GM12878 (cell line): ENCODE results near the gene DPP4. TPM values are rescaled to one million over a fixed set of nuclear protein-coding genes. Genes with fewer than 3 reads are reported as not detected.
A peak's percentile ranks its signal among the peaks of the same experiment; 100 is the strongest.

Experiments
- ASH2L ChIP-seq: fragments of 300-600, 200-600 bp; sonication (generic); IDR thresholded peaks from 2 replicates; pipeline ENCODE4 v1.6.1; 2017; ENCODE audit warnings: low read depth, mild to moderate bottlenecking, borderline replicate concordance
- BACH1 ChIP-seq: fragments of 450-650 bp; IDR thresholded peaks from 2 replicates; pipeline ENCODE4 v1.6.1; 2017; ENCODE audit warnings: mild to moderate bottlenecking, borderline replicate concordance
- EED ChIP-seq: sonication (generic); IDR thresholded peaks from 2 replicates; pipeline ENCODE4 v1.6.1; 2016; ENCODE audit warnings: antibody characterized with exemption, low read depth
- EP300 ChIP-seq, 2 experiments: fragments of 150-350 bp in 1 of 2; IDR thresholded peaks; 2 replicates each; pipeline ENCODE4 v1.6.1; 2011 to 2012; ENCODE audit warnings: low read depth in 2 of 2, low read length in 2 of 2, borderline replicate concordance in 1 of 2, improper control_type of control experiment in 1 of 2, inconsistent platforms in 1 of 2; ENCODE audit not compliant: control insufficient read depth in 1 of 2
- ETV6 ChIP-seq, 2 experiments: fragments of 450-650 bp in 1 of 2; IDR thresholded peaks in 1 of 2; conservative IDR thresholded peaks in 1 of 2; 2 replicates each; pipeline ENCODE4 v1.6.1; 2014; ENCODE audit warnings: antibody characterized with exemption in 1 of 2, borderline replicate concordance in 1 of 2, low read depth in 1 of 2, mild to moderate bottlenecking in 1 of 2, moderate library complexity in 1 of 2
- IKZF1 ChIP-seq: fragments of 450-650 bp; conservative IDR thresholded peaks from 2 replicates; pipeline ENCODE4 v1.6.1; 2017; ENCODE audit warnings: antibody characterized with exemption, mild to moderate bottlenecking
- MXI1 ChIP-seq: fragments of 150-350 bp; IDR thresholded peaks from 2 replicates; pipeline ENCODE4 v1.6.1; 2011; ENCODE audit warnings: low read depth, mild to moderate bottlenecking, inconsistent platforms, low read length, improper control_type of control experiment
- NR2C1 ChIP-seq: fragments of 450-650 bp; IDR thresholded peaks from 2 replicates; pipeline ENCODE4 v1.6.1; 2017; ENCODE audit warnings: antibody characterized with exemption, mild to moderate bottlenecking, moderate library complexity
- RUNX3 ChIP-seq: IDR thresholded peaks from 2 replicates; pipeline ENCODE4 v1.6.1; 2012; ENCODE audit warnings: low read length, inconsistent platforms
- SMC3 ChIP-seq: IDR thresholded peaks from 2 replicates; pipeline ENCODE4 v1.6.1; 2011; ENCODE audit warnings: low read length, improper control_type of control experiment, borderline replicate concordance
- SREBF2 ChIP-seq: IDR thresholded peaks from 2 replicates; pipeline ENCODE4 v1.6.1; 2012; ENCODE audit warnings: mild to moderate bottlenecking, low read length
- SUPT20H ChIP-seq: IDR thresholded peaks from 2 replicates; pipeline ENCODE4 v1.6.1; 2011; ENCODE audit warnings: low read depth, mild to moderate bottlenecking, low read length, moderate library complexity, borderline replicate concordance; ENCODE audit not compliant: control insufficient read depth
- TAF1 ChIP-seq: IDR thresholded peaks from 2 replicates; pipeline ENCODE4 v1.6.1; 2011; ENCODE audit warnings: mild to moderate bottlenecking, low read depth, low read length, borderline replicate concordance
- TBL1XR1 ChIP-seq: IDR thresholded peaks from 2 replicates; pipeline ENCODE4 v1.6.1; 2012; ENCODE audit warnings: low read depth, low read length, improper control_type of control experiment
- ZNF217 ChIP-seq: fragments of 450-650 bp; IDR thresholded peaks from 2 replicates; pipeline ENCODE4 v1.6.1; 2017; ENCODE audit warnings: antibody characterized with exemption, mild to moderate bottlenecking
- polyA plus RNA-seq, 11 experiments: library from polyadenylated mRNA; depleted of rRNA in 4 of 11; unstranded in 6 of 11; stranded (reverse) in 5 of 11; fragments of >200 nt; fragmentation: Nextera tagmentation in 4 of 11; fragmentation: Illumina TruSeq in 1 of 11; extraction: Ambion mirVana in 4 of 11; extraction: Trizol in 1 of 11; gene quantifications; 1 replicate in 1 of 11; 2 replicates in 10 of 11; pipeline versions ENCODE4 v1.2.1 to v1.2.3, GENCODE V29; 2011 to 2016; ENCODE audit warnings: inconsistent platforms in 2 of 11, missing spikeins in 2 of 11, low read depth in 1 of 11
- total RNA-seq, 4 experiments: library from RNA; depleted of rRNA in 3 of 4; stranded (reverse); fragments of >200 nt in 3 of 4; fragmentation: Illumina TruSeq in 1 of 4; extraction: Trizol in 1 of 4; gene quantifications; 2 replicates each; pipeline versions ENCODE4 v1.2.1 to v1.2.3, GENCODE V29; 2013 to 2021
- TF ChIP-seq, protein P1 (sequence below): fragments of 450-650 bp; IDR thresholded peaks from 2 replicates; pipeline ENCODE4 v1.6.1; 2017; ENCODE audit warnings: antibody characterized with exemption, mild to moderate bottlenecking, moderate library complexity
- TF ChIP-seq, protein P2 (sequence below): fragments of 450-650 bp; IDR thresholded peaks from 2 replicates; pipeline ENCODE4 v1.6.1; 2017; ENCODE audit warnings: borderline replicate concordance
- TF ChIP-seq, protein P3 (sequence below): IDR thresholded peaks from 2 replicates; pipeline ENCODE4 v1.6.1; 2012; ENCODE audit warnings: mild to moderate bottlenecking, low read depth, low read length
- TF ChIP-seq, protein P4 (sequence below): fragments of 450-650 bp; IDR thresholded peaks from 2 replicates; pipeline ENCODE4 v1.6.1; 2017; ENCODE audit warnings: mild to moderate bottlenecking

The DPP4 gene
- total and polyA plus RNA-seq, 10 of the 15 experiments (the other 5 are each of a cell fraction or from before 2014, with no cell fraction given) = 4.1 to 11.4 (median 9.3) TPM

DNA sequence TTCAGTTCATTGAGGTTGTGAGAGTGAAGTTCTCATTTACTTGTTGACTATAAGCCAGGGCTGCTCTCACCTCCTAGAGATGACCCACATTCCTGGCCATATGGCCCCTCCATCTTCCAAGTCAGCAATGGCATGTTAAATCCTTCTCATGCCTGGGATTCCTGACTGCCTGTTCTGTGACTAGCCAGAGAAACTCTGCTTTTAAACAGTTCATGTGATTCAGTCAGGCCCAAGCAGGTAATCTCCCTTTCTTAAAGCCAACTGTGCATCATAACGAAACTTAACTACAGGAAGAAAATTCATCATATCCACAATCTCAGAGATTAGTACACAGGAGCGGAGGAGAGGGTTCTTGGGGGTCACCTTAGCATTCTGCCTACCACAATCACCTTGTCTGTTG, 11.5 kb downstream of the DPP4 start (continued):
- TF ChIP-seq, protein P1, sequence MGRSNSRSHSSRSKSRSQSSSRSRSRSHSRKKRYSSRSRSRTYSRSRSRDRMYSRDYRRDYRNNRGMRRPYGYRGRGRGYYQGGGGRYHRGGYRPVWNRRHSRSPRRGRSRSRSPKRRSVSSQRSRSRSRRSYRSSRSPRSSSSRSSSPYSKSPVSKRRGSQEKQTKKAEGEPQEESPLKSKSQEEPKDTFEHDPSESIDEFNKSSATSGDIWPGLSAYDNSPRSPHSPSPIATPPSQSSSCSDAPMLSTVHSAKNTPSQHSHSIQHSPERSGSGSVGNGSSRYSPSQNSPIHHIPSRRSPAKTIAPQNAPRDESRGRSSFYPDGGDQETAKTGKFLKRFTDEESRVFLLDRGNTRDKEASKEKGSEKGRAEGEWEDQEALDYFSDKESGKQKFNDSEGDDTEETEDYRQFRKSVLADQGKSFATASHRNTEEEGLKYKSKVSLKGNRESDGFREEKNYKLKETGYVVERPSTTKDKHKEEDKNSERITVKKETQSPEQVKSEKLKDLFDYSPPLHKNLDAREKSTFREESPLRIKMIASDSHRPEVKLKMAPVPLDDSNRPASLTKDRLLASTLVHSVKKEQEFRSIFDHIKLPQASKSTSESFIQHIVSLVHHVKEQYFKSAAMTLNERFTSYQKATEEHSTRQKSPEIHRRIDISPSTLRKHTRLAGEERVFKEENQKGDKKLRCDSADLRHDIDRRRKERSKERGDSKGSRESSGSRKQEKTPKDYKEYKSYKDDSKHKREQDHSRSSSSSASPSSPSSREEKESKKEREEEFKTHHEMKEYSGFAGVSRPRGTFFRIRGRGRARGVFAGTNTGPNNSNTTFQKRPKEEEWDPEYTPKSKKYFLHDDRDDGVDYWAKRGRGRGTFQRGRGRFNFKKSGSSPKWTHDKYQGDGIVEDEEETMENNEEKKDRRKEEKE = no peak
- TF ChIP-seq TBL1XR1 (no peak), ASH2L (no peak), ETV6 (conservative IDR thresholded peaks at IDR 0.05 in 1 of 2, IDR thresholded peaks at IDR 0.05 in 1 of 2; ENCODE audit: borderline replicate concordance in 1 of 2, low read depth in 1 of 2) (peak in 1 of 2 experiments; percentile 67; a peak in 2 of 4 replicates), TAF1 (no peak), BACH1 (0 out of 2 replicates have a peak, but pooled peaks have one; percentile 33), MXI1 (no peak), ZNF217 (no peak), NR2C1 (no peak), SUPT20H (no peak), EP300 (IDR thresholded peaks at IDR 0.05; ENCODE audit: borderline replicate concordance in 1 of 2, control insufficient read depth in 1 of 2, low read depth in 2 of 2, low read length in 2 of 2) (peak in 1 of 2 experiments; percentile 40; a peak in 1 of 4 replicates), SMC3 (no peak), RUNX3 (no peak; the same call in 1 of the 2 replicates), SREBF2 (no peak), IKZF1 (peak; percentile 68), EED (peak; percentile 67)
- TF ChIP-seq, protein P2, sequence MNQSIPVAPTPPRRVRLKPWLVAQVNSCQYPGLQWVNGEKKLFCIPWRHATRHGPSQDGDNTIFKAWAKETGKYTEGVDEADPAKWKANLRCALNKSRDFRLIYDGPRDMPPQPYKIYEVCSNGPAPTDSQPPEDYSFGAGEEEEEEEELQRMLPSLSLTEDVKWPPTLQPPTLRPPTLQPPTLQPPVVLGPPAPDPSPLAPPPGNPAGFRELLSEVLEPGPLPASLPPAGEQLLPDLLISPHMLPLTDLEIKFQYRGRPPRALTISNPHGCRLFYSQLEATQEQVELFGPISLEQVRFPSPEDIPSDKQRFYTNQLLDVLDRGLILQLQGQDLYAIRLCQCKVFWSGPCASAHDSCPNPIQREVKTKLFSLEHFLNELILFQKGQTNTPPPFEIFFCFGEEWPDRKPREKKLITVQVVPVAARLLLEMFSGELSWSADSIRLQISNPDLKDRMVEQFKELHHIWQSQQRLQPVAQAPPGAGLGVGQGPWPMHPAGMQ = no peak
- TF ChIP-seq, protein P3, sequence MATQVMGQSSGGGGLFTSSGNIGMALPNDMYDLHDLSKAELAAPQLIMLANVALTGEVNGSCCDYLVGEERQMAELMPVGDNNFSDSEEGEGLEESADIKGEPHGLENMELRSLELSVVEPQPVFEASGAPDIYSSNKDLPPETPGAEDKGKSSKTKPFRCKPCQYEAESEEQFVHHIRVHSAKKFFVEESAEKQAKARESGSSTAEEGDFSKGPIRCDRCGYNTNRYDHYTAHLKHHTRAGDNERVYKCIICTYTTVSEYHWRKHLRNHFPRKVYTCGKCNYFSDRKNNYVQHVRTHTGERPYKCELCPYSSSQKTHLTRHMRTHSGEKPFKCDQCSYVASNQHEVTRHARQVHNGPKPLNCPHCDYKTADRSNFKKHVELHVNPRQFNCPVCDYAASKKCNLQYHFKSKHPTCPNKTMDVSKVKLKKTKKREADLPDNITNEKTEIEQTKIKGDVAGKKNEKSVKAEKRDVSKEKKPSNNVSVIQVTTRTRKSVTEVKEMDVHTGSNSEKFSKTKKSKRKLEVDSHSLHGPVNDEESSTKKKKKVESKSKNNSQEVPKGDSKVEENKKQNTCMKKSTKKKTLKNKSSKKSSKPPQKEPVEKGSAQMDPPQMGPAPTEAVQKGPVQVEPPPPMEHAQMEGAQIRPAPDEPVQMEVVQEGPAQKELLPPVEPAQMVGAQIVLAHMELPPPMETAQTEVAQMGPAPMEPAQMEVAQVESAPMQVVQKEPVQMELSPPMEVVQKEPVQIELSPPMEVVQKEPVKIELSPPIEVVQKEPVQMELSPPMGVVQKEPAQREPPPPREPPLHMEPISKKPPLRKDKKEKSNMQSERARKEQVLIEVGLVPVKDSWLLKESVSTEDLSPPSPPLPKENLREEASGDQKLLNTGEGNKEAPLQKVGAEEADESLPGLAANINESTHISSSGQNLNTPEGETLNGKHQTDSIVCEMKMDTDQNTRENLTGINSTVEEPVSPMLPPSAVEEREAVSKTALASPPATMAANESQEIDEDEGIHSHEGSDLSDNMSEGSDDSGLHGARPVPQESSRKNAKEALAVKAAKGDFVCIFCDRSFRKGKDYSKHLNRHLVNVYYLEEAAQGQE = no peak
- TF ChIP-seq, protein P4, sequence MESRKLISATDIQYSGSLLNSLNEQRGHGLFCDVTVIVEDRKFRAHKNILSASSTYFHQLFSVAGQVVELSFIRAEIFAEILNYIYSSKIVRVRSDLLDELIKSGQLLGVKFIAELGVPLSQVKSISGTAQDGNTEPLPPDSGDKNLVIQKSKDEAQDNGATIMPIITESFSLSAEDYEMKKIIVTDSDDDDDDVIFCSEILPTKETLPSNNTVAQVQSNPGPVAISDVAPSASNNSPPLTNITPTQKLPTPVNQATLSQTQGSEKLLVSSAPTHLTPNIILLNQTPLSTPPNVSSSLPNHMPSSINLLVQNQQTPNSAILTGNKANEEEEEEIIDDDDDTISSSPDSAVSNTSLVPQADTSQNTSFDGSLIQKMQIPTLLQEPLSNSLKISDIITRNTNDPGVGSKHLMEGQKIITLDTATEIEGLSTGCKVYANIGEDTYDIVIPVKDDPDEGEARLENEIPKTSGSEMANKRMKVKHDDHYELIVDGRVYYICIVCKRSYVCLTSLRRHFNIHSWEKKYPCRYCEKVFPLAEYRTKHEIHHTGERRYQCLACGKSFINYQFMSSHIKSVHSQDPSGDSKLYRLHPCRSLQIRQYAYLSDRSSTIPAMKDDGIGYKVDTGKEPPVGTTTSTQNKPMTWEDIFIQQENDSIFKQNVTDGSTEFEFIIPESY = no peak
